NT2/D1 (cell line): Measurements from ENCODE around the gene CAMK4.

Experiments
- SUZ12 ChIP-seq: IDR thresholded peaks from 2 replicates; pipeline ENCODE4 v1.6.1; 2011; ENCODE audit not compliant: insufficient read length, insufficient read depth; ENCODE audit errors: extremely low read depth
- ZNF274 ChIP-seq: IDR thresholded peaks from 2 replicates; pipeline ENCODE4 v1.6.1; 2011; ENCODE audit warnings: mild to moderate bottlenecking, low read depth, low read length

- TF ChIP-seq SUZ12 (no peak), ZNF274 (no peak)
These were observed 72.4 kb downstream of the CAMK4 start for GRCh38 chr5:111296570-111296969.
